ENCODE data around the gene POLA1. TPM values are rescaled to one million over a fixed set of nuclear protein-coding genes. Genes with fewer than 3 reads are reported as not detected.

The POLA1 gene
- total RNA-seq, 1 donor from 2014 or later, result 12.3 TPM

- TF ChIP-seq CTCF (IDR thresholded peaks at IDR 0.05), result no peak
- intact Hi-C loops (cut with DNase I), result no loop called here
Measured at GRCh38 chrX:24979081-24979480, 285.4 kb downstream of the POLA1 start.

GRCh38 chrX:24981030-24981429, 287.3 kb downstream of the POLA1 start:
- H3K4me3 ChIP-seq, result no peak overlapping the region
- no peak overlapping the region for H3K27ac ChIP-seq
- no peaks in the 10 kb centered on the region for H3K4me1 ChIP-seq
- no peaks in the 10 kb centered on the region for H3K27me3 ChIP-seq (ENCODE audit: low read depth)
- ATAC-seq (no peak), DNase-seq (no peak)
- H3K9me3 ChIP-seq, result no peaks in the 10 kb centered on the region
- no peaks in the 10 kb centered on the region for H3K36me3 ChIP-seq
- no peak for TF ChIP-seq CTCF (IDR thresholded peaks at IDR 0.05)
- intact Hi-C loops (cut with DNase I), result no loop called here

More at GRCh38 chrX:24979081-24979480, 285.4 kb downstream of the POLA1 start:
- Histone ChIP-seq H3K9me3 (no peaks in the 10 kb centered on the region), H3K36me3 (no peaks in the 10 kb centered on the region), H3K4me1 (no peaks in the 10 kb centered on the region), H3K4me3 (no peak overlapping the region), H3K27me3 (ENCODE audit: low read depth) (no peaks in the 10 kb centered on the region), H3K27ac (no peak overlapping the region)
- ATAC-seq (no peak), DNase-seq (no peak)

- Histone ChIP-seq H3K9me3 (no peaks in the 10 kb centered on the region), H3K27ac (no peak overlapping the region), H3K4me1 (no peaks in the 10 kb centered on the region), H3K4me3 (no peak overlapping the region), H3K27me3 (ENCODE audit: low read depth) (no peaks in the 10 kb centered on the region), H3K36me3 (no peaks in the 10 kb centered on the region)
- ATAC-seq, result no peak
- no peak for TF ChIP-seq CTCF (IDR thresholded peaks at IDR 0.05)
- no peak for DNase-seq
- intact Hi-C loops (cut with DNase I), result no loop called here
Measured at GRCh38 chrX:24982306-24982965, 288.7 kb downstream of the POLA1 start.

- Histone ChIP-seq H3K4me3 (no peak overlapping the region), H3K9me3 (no peaks in the 10 kb centered on the region), H3K36me3 (no peaks in the 10 kb centered on the region), H3K27me3 (ENCODE audit: low read depth) (no peaks in the 10 kb centered on the region), H3K27ac (no peak overlapping the region), H3K4me1 (no peaks in the 10 kb centered on the region)
- no peak for ATAC-seq
- intact Hi-C loops (cut with DNase I), result no loop called here
- DNase-seq, result no peak
- TF ChIP-seq CTCF (IDR thresholded peaks at IDR 0.05), result no peak
Measured at GRCh38 chrX:24983931-24984330, 290.2 kb downstream of the POLA1 start.

- DNase-seq (no peak), ATAC-seq (no peak)
- intact Hi-C loops (cut with DNase I), result no loop called here
Measured at GRCh38 chrX:24985120-24985519, 291.4 kb downstream of the POLA1 start.

More at GRCh38 chrX:24985120-24985519, 291.4 kb downstream of the POLA1 start:
- Histone ChIP-seq H3K9me3 (no peaks in the 10 kb centered on the region), H3K4me1 (no peaks in the 10 kb centered on the region), H3K4me3 (no peak overlapping the region), H3K27me3 (ENCODE audit: low read depth) (no peaks in the 10 kb centered on the region), H3K27ac (no peak overlapping the region), H3K36me3 (no peaks in the 10 kb centered on the region)
- TF ChIP-seq CTCF (IDR thresholded peaks at IDR 0.05), result no peak
